ENCODE results near the gene TUG1. TPM values are rescaled to one million over a fixed set of nuclear protein-coding genes. Genes with fewer than 3 reads are reported as not detected.
A peak's percentile ranks its signal among the peaks of the same experiment; 100 is the strongest.

TUG1 gene
- total and polyA plus RNA-seq, 9 of the 15 experiments (the other 6 are each of a cell fraction or from before 2014, with no cell fraction given): 24.7 to 132 (median 58.9) TPM

- TF ChIP-seq, protein P1, sequence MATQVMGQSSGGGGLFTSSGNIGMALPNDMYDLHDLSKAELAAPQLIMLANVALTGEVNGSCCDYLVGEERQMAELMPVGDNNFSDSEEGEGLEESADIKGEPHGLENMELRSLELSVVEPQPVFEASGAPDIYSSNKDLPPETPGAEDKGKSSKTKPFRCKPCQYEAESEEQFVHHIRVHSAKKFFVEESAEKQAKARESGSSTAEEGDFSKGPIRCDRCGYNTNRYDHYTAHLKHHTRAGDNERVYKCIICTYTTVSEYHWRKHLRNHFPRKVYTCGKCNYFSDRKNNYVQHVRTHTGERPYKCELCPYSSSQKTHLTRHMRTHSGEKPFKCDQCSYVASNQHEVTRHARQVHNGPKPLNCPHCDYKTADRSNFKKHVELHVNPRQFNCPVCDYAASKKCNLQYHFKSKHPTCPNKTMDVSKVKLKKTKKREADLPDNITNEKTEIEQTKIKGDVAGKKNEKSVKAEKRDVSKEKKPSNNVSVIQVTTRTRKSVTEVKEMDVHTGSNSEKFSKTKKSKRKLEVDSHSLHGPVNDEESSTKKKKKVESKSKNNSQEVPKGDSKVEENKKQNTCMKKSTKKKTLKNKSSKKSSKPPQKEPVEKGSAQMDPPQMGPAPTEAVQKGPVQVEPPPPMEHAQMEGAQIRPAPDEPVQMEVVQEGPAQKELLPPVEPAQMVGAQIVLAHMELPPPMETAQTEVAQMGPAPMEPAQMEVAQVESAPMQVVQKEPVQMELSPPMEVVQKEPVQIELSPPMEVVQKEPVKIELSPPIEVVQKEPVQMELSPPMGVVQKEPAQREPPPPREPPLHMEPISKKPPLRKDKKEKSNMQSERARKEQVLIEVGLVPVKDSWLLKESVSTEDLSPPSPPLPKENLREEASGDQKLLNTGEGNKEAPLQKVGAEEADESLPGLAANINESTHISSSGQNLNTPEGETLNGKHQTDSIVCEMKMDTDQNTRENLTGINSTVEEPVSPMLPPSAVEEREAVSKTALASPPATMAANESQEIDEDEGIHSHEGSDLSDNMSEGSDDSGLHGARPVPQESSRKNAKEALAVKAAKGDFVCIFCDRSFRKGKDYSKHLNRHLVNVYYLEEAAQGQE (IDR thresholded peaks at IDR 0.05; ENCODE audit: borderline replicate concordance): peak; percentile 99
- TF ChIP-seq, protein P1 (CRISPR knock-in tag; IDR thresholded peaks at IDR 0.05; ENCODE audit: low read depth): no peak
- no peak for TF ChIP-seq ZNF766 (CRISPR knock-in tag; conservative IDR thresholded peaks at IDR 0.05)
- TF ChIP-seq RBM25 (IDR thresholded peaks at IDR 0.05; ENCODE audit: low read depth, low read length, severe bottlenecking): peak; percentile 21
- peak; percentile 81 for TF ChIP-seq RFX1 (IDR thresholded peaks at IDR 0.05)
- TF ChIP-seq KLF16 (IDR thresholded peaks at IDR 0.05): peak; percentile 97
- no peak for TF ChIP-seq HLTF (IDR thresholded peaks at IDR 0.05)
- TF ChIP-seq ZNF445 (CRISPR knock-in tag; IDR thresholded peaks at IDR 0.05; ENCODE audit: low read depth): no peak
- peak; percentile 45; the same call in 1 of the 2 replicates for TF ChIP-seq ESRRA (IDR thresholded peaks at IDR 0.05; ENCODE audit: borderline replicate concordance, low read depth)
Observed at GRCh38 chr22:30998329-30998728, 29.3 kb downstream of the TUG1 start (continued).
